Fibroblast of lung (primary cell): ENCODE measurements around the gene INPP5A. TPM values are rescaled to one million over a fixed set of nuclear protein-coding genes. Genes with fewer than 3 reads are reported as not detected.

Experiments used
- DNase-seq, 2 donors: peaks; one replicate each; pipeline versions ENCODE4 v3.0.0 to v3.0.0-alpha.2; 2010; ENCODE audit warnings: low read depth in 2 of 2
- H2AFZ ChIP-seq: 2 replicates; pipeline ENCODE4 v1.5.1; 2012; ENCODE audit warnings: low read length, control low read depth, inconsistent platforms
- H3K27ac ChIP-seq: 2 replicates; pipeline ENCODE4 v1.5.1; 2011; ENCODE audit warnings: low read length, control low read depth; ENCODE audit not compliant: insufficient read depth
- H3K27me3 ChIP-seq: 2 replicates; pipeline ENCODE4 v1.5.1; 2011; ENCODE audit warnings: mild to moderate bottlenecking, low read length; ENCODE audit not compliant: control insufficient read depth, insufficient read depth
- H3K36me3 ChIP-seq: 2 replicates; pipeline ENCODE4 v1.5.1; 2011; ENCODE audit warnings: low read length; ENCODE audit not compliant: control insufficient read depth, insufficient read depth
- H3K4me1 ChIP-seq: 2 replicates; pipeline ENCODE4 v1.5.1; 2011; ENCODE audit warnings: low read length; ENCODE audit not compliant: control insufficient read depth, insufficient read depth; ENCODE audit errors: extremely low read depth
- H3K4me2 ChIP-seq: 2 replicates; pipeline ENCODE4 v1.5.1; 2011; ENCODE audit warnings: low read length, control low read depth; ENCODE audit not compliant: insufficient read depth; ENCODE audit errors: extremely low read depth
- H3K4me3 ChIP-seq, 4 experiments: fragments of 200-600 bp in 1 of 4; sonication (generic) in 1 of 4; replicated peaks in 1 of 4; 2 replicates each; pipeline ENCODE4 v1.5.1; 2011 to 2016; ENCODE audit warnings: low read length in 4 of 4, low read depth in 3 of 4, mild to moderate bottlenecking in 3 of 4, control low read depth in 2 of 4, inconsistent platforms in 1 of 4, mixed read lengths in 1 of 4; ENCODE audit not compliant: insufficient read depth in 1 of 4; ENCODE audit errors: control extremely low read depth in 1 of 4
- H3K79me2 ChIP-seq: 2 replicates; pipeline ENCODE4 v1.5.1; 2012; ENCODE audit warnings: mild to moderate bottlenecking, low read length, inconsistent platforms; ENCODE audit not compliant: control insufficient read depth, insufficient read depth
- H3K9ac ChIP-seq: 2 replicates; pipeline ENCODE4 v1.5.1; 2011; ENCODE audit warnings: mild to moderate bottlenecking, low read length, control low read depth; ENCODE audit not compliant: insufficient read depth
- H3K9me3 ChIP-seq: 2 replicates; pipeline ENCODE4 v1.5.1; 2012; ENCODE audit warnings: low read depth, low read length; ENCODE audit not compliant: control insufficient read depth, insufficient read depth
- H4K20me1 ChIP-seq: 2 replicates; pipeline ENCODE4 v1.5.1; 2011; ENCODE audit warnings: low read length; ENCODE audit not compliant: control insufficient read depth, insufficient read depth; ENCODE audit errors: extremely low read depth
- EZH2 ChIP-seq: IDR thresholded peaks from 2 replicates; pipeline ENCODE4 v1.5.1; 2012; ENCODE audit warnings: low read length, control low read depth, mild to moderate bottlenecking; ENCODE audit errors: missing control alignments
- polyA plus RNA-seq, 2 donors: library from polyadenylated mRNA; depleted of rRNA in 1 of 2; stranded (reverse) in 1 of 2; unstranded in 1 of 2; fragments of >200 nt; gene quantifications; 2 replicates each; pipeline ENCODE4 v1.2.1, GENCODE V29; 2011 to 2012; ENCODE audit warnings: missing spikeins in 1 of 2
- total RNA-seq: library from RNA; depleted of rRNA; stranded (reverse); fragments of >200 nt; gene quantifications from 2 replicates; pipeline ENCODE4 v1.2.1, GENCODE V29; 2014
- TF ChIP-seq, protein P1 (sequence below), 2 donors: IDR thresholded peaks in 1 of 2; conservative IDR thresholded peaks in 1 of 2; 1 replicate in 1 of 2; 2 replicates in 1 of 2; pipeline ENCODE4 v1.5.1; 2011 to 2012; ENCODE audit warnings: low read length in 2 of 2, control low read depth in 1 of 2, inconsistent platforms in 1 of 2, low read depth in 1 of 2, mild to moderate bottlenecking in 1 of 2

INPP5A gene
- total and polyA plus RNA-seq, 2 donors (not counting 1 experiment from before 2014, with no cell fraction given) = 24.6 to 39.9 TPM

DNA sequence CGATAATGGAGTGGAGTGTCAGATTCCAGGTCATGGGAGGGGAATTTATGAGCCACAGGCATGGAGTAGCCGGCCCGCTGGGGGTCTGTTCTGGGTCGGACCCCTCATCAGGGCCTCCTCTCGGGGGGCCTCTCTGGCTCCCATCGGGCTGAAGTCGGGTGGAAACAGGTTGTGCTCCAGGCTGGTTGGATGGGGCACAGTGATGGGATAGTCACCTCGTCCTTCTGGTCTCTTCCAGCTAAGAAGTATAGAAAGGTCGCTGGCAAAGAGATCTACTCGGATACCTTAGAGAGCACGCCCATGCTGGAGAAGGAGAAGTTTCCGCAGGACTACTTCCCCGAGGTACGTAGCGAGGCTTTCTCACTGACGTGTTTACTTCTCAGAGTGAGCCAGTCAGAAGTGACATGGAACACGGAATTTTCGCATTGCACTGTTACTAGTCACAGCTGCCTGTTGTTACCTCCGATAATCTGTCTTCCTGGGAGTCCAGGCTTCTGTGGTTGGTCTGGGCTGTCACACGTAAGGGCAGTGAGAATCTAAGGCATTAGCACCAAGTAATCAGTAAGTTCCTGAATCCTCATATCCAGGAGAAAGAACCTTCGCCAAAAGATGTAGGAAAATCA, 160.1 kb downstream of the INPP5A start:
- Histone ChIP-seq H3K4me3 (no peak overlapping the region), H3K4me1 (peaks cover 7% of the 10 kb centered on the region), H3K27me3 (no peaks in the 10 kb centered on the region), H3K27ac (no peak overlapping the region), H3K9ac (no peak overlapping the region), H3K9me3 (no peaks in the 10 kb centered on the region), H3K36me3 (no peaks in the 10 kb centered on the region), H3K4me2 (no peak overlapping the region), H4K20me1 (no peaks in the 10 kb centered on the region), H3K79me2 (no peaks in the 10 kb centered on the region), H2AFZ (no peak overlapping the region)
- DNase-seq = no peak
- TF ChIP-seq, protein P1, sequence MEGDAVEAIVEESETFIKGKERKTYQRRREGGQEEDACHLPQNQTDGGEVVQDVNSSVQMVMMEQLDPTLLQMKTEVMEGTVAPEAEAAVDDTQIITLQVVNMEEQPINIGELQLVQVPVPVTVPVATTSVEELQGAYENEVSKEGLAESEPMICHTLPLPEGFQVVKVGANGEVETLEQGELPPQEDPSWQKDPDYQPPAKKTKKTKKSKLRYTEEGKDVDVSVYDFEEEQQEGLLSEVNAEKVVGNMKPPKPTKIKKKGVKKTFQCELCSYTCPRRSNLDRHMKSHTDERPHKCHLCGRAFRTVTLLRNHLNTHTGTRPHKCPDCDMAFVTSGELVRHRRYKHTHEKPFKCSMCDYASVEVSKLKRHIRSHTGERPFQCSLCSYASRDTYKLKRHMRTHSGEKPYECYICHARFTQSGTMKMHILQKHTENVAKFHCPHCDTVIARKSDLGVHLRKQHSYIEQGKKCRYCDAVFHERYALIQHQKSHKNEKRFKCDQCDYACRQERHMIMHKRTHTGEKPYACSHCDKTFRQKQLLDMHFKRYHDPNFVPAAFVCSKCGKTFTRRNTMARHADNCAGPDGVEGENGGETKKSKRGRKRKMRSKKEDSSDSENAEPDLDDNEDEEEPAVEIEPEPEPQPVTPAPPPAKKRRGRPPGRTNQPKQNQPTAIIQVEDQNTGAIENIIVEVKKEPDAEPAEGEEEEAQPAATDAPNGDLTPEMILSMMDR (conservative IDR thresholded peaks at IDR 0.05 in 1 of 2, IDR thresholded peaks at IDR 0.05 in 1 of 2; ENCODE audit: low read depth in 1 of 2, low read length in 2 of 2) = no peak
- no peak for TF ChIP-seq EZH2

DNA sequence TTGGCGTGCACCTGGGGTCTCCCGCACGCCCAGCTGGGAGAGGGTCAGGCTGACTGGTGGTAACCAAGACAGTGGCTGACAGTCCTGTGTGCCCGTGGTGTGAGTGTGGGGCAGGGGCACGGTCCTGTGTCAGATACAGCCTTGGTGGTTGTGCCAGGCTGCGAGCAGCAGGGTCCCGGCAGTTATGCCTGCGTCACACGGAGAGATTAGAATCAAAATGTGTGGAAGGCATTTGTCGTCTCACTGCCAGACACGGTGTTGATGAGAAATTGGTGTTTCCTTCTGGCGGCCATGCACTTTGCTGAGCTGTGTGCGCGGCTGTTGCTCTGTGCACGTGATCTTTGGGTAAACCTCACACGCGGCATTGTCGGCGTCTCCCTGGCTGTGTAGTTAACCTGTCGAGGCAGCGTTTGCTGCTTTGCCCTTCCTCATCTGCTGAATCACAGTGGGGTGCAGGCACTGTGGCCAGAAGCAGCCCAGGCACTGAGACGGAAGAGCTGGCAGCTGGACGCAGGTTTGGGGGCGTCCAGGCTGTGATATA, 160.7 kb downstream of the INPP5A start:
- Histone ChIP-seq H3K4me3 (no peak overlapping the region), H2AFZ (no peak overlapping the region), H3K79me2 (no peaks in the 10 kb centered on the region), H3K4me1 (peaks cover 7% of the 10 kb centered on the region), H3K9me3 (no peaks in the 10 kb centered on the region), H3K27me3 (no peaks in the 10 kb centered on the region), H4K20me1 (no peaks in the 10 kb centered on the region), H3K36me3 (no peaks in the 10 kb centered on the region), H3K4me2 (no peak overlapping the region), H3K9ac (no peak overlapping the region), H3K27ac (no peak overlapping the region)
- TF ChIP-seq, protein P1 (conservative IDR thresholded peaks at IDR 0.05 in 1 of 2, IDR thresholded peaks at IDR 0.05 in 1 of 2; ENCODE audit: low read depth in 1 of 2, low read length in 2 of 2) = no peak
- TF ChIP-seq EZH2 = no peak
- no peak for DNase-seq

DNA sequence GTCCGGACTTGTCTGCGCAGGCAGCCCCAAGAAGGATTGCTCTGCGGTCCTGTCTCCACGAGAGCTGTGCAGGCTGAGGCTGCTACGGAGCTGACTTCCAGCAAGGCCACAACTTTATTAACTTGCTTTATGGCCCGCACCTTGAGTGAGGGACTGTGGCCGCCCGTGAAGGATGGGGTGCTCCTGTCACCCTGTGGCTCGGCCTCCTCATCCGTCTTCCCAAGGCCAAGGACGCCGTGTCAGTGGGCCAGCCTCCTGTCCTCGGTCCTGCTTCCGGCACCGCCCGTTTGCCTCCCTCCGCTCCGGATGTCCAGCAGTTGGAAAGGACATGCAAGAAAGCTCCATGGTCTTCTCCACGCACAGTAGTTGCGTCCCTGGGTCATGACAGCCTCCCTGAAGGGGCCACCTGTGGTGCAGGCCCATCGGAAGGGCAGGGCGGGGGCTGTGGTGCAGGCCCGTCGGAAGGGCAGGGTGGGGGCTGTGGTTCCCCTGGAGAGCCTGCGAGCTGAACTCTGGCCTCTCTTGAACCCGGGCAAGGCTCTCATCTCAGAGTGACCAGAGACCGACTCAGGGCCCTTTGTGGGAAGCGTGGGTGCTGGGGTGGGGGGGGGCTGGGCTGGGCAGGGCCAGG, 161.3 kb downstream of the INPP5A start:
- no peaks in the 10 kb centered on the region for H4K20me1 ChIP-seq
- TF ChIP-seq EZH2 = no peak
- TF ChIP-seq, protein P1 (conservative IDR thresholded peaks at IDR 0.05 in 1 of 2, IDR thresholded peaks at IDR 0.05 in 1 of 2; ENCODE audit: low read depth in 1 of 2, low read length in 2 of 2) = no peak

More for the DNA sequence above, 161.3 kb downstream of the INPP5A start:
- H2AFZ ChIP-seq = no peak overlapping the region
- H3K79me2 ChIP-seq = no peaks in the 10 kb centered on the region
- H3K9me3 ChIP-seq = no peaks in the 10 kb centered on the region
- H3K27ac ChIP-seq = no peak overlapping the region
- H3K9ac ChIP-seq = no peak overlapping the region
- no peak for DNase-seq
- H3K4me1 ChIP-seq = peaks cover 7% of the 10 kb centered on the region
- H3K27me3 ChIP-seq = no peaks in the 10 kb centered on the region
- H3K4me2 ChIP-seq = no peak overlapping the region
- no peak overlapping the region for H3K4me3 ChIP-seq
- no peaks in the 10 kb centered on the region for H3K36me3 ChIP-seq
